ENCODE data around the gene C1QTNF3.
"Not testable (repeated sequence)": the region's sequence is repeated elsewhere in the genome, so short reads cannot be mapped to it uniquely, and the experiment has no call there.

C1QTNF3 gene

GRCh38 chr5:34043099-34043876 is at the start of gene C1QTNF3:
C1QTNF3 (minus strand) TSS chr5:34043213; CDS start chr5:34043125, 88 bp downstream.
- Mint-ChIP-seq H3K4me1 (no peaks in the 10 kb centered on the region), H3K36me3 (peaks cover 7% of the 10 kb centered on the region), H3K27ac (no peak within 1 kb of the TSS), H3K9me3 (no peaks in the 10 kb centered on the region), H3K4me3 (no peak within 1 kb of the TSS), H3K27me3 (no peaks in the 10 kb centered on the region)

DNA sequence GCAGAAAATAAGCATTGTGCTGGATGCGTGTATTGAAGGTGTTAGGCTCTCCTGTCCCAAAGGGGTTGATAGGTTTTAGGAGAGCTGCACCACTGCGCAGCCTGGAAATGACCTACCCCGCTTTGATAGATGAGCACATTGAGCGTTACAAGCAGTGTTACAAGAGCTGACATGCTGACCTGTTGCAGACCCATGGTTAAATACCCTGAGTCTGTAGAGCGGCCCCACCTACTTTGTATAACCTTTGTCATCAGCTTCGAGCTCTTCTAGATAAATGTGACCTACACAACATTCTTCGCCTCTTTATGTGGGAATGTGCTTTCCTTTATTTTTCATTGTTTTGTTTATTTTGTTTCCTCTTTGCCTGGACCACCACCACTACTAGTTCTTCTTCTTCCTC is 48.0 kb upstream of the C1QTNF3 start:
- not testable (repeated sequence) for H3K9me3 Mint-ChIP-seq, H3K4me3 Mint-ChIP-seq, H3K27me3 Mint-ChIP-seq, H3K4me1 Mint-ChIP-seq, H3K36me3 Mint-ChIP-seq, H3K27ac Mint-ChIP-seq

GRCh38 chr5:34089802-34090201 is 46.8 kb upstream of the C1QTNF3 start:
- H3K27me3 Mint-ChIP-seq, H3K27ac Mint-ChIP-seq, H3K4me3 Mint-ChIP-seq, H3K9me3 Mint-ChIP-seq, H3K4me1 Mint-ChIP-seq, H3K36me3 Mint-ChIP-seq: not testable (repeated sequence)

DNA sequence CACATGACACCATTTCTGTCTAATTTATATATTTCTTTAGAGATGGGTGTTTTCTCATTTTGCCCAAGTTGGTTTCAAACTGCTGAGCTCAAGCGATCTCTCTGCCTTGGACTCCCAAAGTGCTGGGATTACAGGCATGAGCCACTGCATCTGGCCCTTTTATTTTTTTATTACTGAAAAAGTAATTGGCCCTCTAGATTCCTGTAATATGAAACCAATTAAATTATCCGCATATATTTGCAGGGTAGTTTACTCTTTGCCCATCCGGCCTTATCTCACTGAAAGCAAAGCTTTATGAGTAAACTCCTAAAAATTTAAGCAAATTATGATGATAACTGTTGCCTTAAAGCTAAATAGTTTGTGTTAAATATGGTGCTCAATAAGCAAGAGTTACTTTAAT is 44.7 kb upstream of the C1QTNF3 start:
- H3K27ac Mint-ChIP-seq, H3K36me3 Mint-ChIP-seq, H3K4me1 Mint-ChIP-seq, H3K4me3 Mint-ChIP-seq, H3K27me3 Mint-ChIP-seq, H3K9me3 Mint-ChIP-seq: not testable (repeated sequence)

GRCh38 chr5:34083898-34084297 is 40.9 kb upstream of the C1QTNF3 start:
- not testable (repeated sequence) for H3K27ac Mint-ChIP-seq, H3K4me3 Mint-ChIP-seq, H3K4me1 Mint-ChIP-seq, H3K36me3 Mint-ChIP-seq, H3K27me3 Mint-ChIP-seq, H3K9me3 Mint-ChIP-seq

- not testable (repeated sequence) for H3K36me3 Mint-ChIP-seq
These were observed 36.5 kb upstream of the C1QTNF3 start for GRCh38 chr5:34079505-34079904.

GRCh38 chr5:34077636-34078035 is 34.6 kb upstream of the C1QTNF3 start:
- H3K9me3 Mint-ChIP-seq, H3K27me3 Mint-ChIP-seq, H3K4me1 Mint-ChIP-seq, H3K36me3 Mint-ChIP-seq, H3K4me3 Mint-ChIP-seq, H3K27ac Mint-ChIP-seq: not testable (repeated sequence)

More at GRCh38 chr5:34079505-34079904, 36.5 kb upstream of the C1QTNF3 start:
- H3K4me3 Mint-ChIP-seq, H3K27ac Mint-ChIP-seq, H3K27me3 Mint-ChIP-seq, H3K9me3 Mint-ChIP-seq, H3K4me1 Mint-ChIP-seq: not testable (repeated sequence)

DNA sequence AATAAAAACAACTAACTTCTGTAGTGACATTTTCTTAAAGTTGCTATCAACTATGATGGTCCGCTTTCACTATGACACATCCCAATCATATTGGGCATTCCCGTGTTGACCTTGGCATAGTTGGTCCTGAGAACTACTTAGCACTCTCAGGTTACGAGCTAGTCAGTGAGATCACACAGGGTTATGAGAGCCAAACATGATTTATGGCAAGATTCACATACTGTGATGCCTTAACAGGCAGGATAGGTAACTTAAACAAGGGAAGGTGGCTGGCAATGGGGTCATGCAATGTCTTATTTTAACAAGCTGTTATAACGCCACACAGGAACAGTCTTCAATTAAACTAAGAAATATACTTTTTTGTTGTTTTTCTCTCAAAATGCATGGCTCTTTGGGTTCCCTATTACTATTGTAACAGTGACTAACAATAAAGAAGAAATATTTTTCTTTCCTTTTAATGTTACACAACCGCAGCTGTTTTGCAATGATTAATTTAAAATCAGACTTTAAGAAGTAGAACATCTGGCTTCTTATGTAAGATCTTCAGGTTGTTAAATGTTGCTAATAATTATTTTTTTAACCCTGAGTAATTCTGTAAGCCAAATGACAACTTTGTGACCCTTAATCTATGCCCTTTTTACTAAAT is 33.8 kb upstream of the C1QTNF3 start:
- H3K4me3 Mint-ChIP-seq, H3K36me3 Mint-ChIP-seq, H3K27me3 Mint-ChIP-seq, H3K9me3 Mint-ChIP-seq, H3K4me1 Mint-ChIP-seq, H3K27ac Mint-ChIP-seq: not testable (repeated sequence)

- not testable (repeated sequence) for H3K4me3 Mint-ChIP-seq, H3K9me3 Mint-ChIP-seq, H3K27ac Mint-ChIP-seq, H3K4me1 Mint-ChIP-seq, H3K36me3 Mint-ChIP-seq, H3K27me3 Mint-ChIP-seq
These were observed 31.5 kb upstream of the C1QTNF3 start for GRCh38 chr5:34074472-34074871.

DNA sequence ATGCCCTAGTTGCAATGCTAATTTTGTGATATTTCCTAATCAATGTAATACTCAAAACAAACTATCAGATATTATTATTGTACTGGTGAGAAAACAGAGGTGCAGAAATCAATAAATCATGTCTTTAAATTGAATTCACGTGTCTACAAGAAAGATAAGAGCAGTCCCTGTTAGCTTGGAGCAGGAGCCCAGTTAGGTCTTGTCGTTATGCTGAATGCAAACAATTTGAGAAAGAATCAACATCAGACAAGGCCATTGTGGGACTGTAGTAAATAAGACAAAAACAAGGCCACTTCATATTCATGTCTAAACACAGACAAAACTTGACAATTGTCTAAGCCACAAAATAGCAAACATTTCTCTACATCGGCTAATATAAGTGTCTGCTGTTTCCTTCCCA is 31.1 kb upstream of the C1QTNF3 start:
- not testable (repeated sequence) for H3K36me3 Mint-ChIP-seq, H3K4me3 Mint-ChIP-seq, H3K9me3 Mint-ChIP-seq, H3K4me1 Mint-ChIP-seq, H3K27me3 Mint-ChIP-seq, H3K27ac Mint-ChIP-seq

- not testable (repeated sequence) for H3K27me3 Mint-ChIP-seq, H3K27ac Mint-ChIP-seq, H3K4me3 Mint-ChIP-seq, H3K4me1 Mint-ChIP-seq, H3K9me3 Mint-ChIP-seq
- peaks cover 14% of the 10 kb centered on the region for H3K36me3 Mint-ChIP-seq
These were observed 27.6 kb upstream of the C1QTNF3 start for GRCh38 chr5:34070626-34071025.

DNA sequence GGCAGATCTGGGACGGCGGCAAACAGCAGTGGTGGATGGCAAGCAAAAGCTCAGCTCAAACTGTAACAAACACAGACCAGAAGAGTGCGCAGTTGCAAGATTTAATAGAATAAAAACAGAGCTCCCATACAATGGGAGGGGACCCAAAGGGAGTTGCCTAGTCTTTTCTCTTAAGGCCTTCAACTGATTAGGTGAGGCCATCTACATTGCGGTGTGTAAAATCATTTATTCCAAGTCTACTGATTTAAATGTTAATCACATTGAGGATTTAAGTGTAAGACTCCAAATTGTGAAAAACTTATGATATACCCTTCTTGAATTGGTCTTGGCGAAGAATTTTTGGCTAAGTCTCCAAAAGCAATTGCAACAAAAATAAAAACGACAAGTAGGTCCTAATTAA is 21.6 kb upstream of the C1QTNF3 start:
- H3K36me3 Mint-ChIP-seq: peaks cover 29% of the 10 kb centered on the region
- no peaks in the 10 kb centered on the region for H3K27me3 Mint-ChIP-seq
- H3K4me3 Mint-ChIP-seq: no peak overlapping the region
- H3K27ac Mint-ChIP-seq: no peak overlapping the region
- H3K9me3 Mint-ChIP-seq: no peaks in the 10 kb centered on the region
- H3K4me1 Mint-ChIP-seq: no peaks in the 10 kb centered on the region

DNA sequence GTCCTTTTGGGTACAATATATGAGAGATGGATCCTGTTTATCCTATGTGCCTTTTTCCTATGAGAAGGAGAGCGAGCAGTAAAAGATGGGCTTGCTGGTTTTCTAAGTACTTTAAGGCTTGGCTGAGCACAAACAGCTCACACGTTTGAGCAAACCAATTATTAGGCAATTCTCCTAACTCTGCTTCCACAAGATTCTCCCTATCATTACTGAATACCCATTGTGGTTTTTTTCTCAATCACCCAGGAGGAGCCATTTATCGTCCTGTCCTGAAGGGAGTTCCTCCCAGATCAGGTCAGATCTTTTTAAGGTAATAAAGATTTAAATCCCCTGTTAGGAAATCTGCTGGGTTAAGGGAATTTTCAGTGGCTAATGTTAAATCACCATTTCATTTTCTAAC is 19.4 kb upstream of the C1QTNF3 start:
- Mint-ChIP-seq H3K36me3 (peaks cover 33% of the 10 kb centered on the region), H3K4me1 (no peaks in the 10 kb centered on the region), H3K27me3 (no peaks in the 10 kb centered on the region), H3K27ac (no peak overlapping the region), H3K9me3 (no peaks in the 10 kb centered on the region), H3K4me3 (no peak overlapping the region)

GRCh38 chr5:34061993-34062392 is 19.0 kb upstream of the C1QTNF3 start:
- H3K9me3 Mint-ChIP-seq: no peaks in the 10 kb centered on the region
- H3K4me1 Mint-ChIP-seq: no peaks in the 10 kb centered on the region
- H3K27me3 Mint-ChIP-seq: no peaks in the 10 kb centered on the region
- H3K27ac Mint-ChIP-seq: no peak overlapping the region
- peaks cover 29% of the 10 kb centered on the region for H3K36me3 Mint-ChIP-seq
- no peak overlapping the region for H3K4me3 Mint-ChIP-seq

DNA sequence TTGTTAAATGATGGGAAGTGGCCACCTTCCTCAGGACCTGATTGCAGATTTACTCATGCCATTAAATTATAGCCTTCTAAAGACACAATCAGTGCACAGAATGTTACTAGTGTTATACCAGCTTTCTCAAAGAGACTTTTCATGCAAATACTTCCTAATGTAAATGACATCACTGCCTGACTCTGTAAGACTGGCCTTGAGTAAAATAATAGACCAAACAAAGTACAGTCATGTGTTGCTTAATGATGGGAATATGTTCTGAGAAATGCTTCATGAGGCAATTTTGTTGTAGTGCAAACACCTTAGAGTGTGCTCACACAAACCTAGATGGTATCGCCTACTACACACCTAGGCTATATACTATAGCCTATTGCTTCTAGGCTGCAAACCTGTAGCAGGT is 17.0 kb upstream of the C1QTNF3 start:
- Mint-ChIP-seq H3K27me3 (no peaks in the 10 kb centered on the region), H3K4me3 (no peak overlapping the region), H3K9me3 (no peaks in the 10 kb centered on the region), H3K4me1 (no peaks in the 10 kb centered on the region), H3K27ac (no peak overlapping the region), H3K36me3 (peaks cover 25% of the 10 kb centered on the region)

- H3K9me3 Mint-ChIP-seq: no peaks in the 10 kb centered on the region
- no peaks in the 10 kb centered on the region for H3K27me3 Mint-ChIP-seq
- H3K27ac Mint-ChIP-seq: no peak overlapping the region
- H3K36me3 Mint-ChIP-seq: peaks cover 23% of the 10 kb centered on the region
- no peak overlapping the region for H3K4me3 Mint-ChIP-seq
- H3K4me1 Mint-ChIP-seq: no peaks in the 10 kb centered on the region
These were observed 15.5 kb upstream of the C1QTNF3 start for GRCh38 chr5:34058532-34058931.

DNA sequence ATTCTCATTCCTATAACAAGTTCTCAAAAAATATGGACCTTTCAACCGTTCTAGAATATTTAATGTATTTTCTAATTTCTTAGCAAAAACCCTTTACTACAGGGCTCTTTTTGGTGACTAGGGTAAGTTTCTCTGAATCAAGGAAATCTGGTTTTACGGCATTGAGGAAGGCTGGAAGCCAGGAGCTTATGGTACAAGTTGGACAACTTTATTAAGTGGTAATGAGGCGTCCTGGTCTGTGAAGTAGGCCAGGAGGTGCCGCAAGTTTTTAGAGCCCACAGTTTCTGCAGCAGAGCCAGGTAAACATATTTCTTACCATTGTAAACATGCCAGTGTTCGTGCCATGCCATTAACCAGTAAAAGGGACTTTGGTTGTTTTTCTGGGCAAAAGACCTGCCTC is 14.6 kb upstream of the C1QTNF3 start:
- Mint-ChIP-seq H3K4me1 (no peaks in the 10 kb centered on the region), H3K9me3 (no peaks in the 10 kb centered on the region), H3K4me3 (no peak overlapping the region), H3K36me3 (peaks cover 20% of the 10 kb centered on the region), H3K27ac (no peak overlapping the region), H3K27me3 (no peaks in the 10 kb centered on the region)
